ENCODE data around the gene RGS7BP.

RGS7BP gene

DNA sequence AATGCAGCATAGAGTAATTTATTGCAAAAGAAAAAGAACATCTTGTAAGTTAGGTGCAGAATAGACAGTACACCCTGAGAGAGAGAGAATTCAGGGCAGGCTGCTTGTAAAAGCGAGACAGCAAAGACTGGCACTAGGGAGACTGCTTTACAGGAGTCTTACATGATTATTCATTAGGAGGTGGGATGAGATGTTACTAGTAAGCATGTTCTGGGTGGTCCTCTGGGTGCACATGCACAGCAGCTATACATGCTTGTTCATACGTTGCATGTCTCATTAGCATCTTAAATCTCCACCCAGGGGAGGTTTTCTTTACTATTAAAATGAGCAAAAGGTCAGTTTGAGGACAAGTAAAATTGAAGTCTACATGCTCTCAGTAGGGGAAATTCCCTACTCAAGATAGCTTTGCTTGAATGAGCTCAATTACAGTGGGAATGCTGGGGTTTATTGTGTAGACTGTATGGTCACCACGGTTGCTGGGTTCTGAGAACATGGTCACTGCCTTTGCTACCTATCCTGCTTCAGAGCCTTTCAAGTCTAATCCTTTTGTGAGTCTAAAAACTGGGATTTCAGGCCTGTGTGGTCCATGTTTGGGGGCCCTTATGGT lies 60.6 kb downstream of the RGS7BP start:
- no peak for DNase-seq

DNA sequence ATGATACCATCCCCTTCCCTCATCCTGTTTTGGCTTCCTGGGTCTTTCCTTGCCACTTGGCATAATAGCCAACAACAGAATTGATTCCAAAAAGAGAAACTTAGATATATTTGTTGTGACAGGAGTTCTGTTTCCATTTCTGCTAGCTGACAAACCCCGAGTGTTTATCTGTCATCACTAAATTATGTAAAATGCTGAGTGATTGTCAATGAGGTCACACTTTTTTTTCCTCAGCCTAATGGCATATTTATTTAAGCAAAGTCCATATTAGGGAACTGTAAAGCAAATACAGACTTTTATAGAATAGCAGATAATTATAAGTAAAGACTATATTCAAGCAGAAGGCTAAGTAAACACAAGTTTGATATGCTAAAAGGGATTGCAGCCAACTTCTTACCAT lies 64.0 kb downstream of the RGS7BP start:
- DNase-seq: no peak

DNA sequence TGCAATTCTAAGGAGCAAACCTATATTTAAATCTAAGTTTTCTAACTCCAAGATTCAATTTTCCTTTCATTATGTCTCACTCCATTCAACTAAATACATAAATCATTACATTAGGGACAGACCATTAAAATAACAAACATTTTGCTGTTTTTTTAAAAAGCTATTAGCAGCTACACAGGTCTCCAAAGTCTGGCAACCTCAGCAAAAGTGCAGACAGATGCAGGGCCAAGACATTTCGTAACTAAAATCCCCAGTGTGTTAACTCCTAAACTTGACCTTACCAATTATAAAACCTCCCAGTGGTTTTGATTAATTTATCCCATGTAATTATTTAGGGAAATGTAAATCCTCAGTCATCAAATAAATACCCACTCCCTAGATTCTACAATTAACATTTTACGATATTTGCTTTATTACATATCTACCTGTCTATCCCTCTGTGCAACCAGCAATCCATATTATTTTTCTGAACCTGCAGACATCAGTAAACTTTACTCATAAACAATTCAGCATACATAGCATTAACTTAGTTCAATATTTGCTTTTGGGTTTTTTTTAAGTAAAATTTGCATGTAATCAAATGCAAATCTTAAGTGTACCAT lies 64.7 kb downstream of the RGS7BP start:
- DNase-seq: no peak

DNA sequence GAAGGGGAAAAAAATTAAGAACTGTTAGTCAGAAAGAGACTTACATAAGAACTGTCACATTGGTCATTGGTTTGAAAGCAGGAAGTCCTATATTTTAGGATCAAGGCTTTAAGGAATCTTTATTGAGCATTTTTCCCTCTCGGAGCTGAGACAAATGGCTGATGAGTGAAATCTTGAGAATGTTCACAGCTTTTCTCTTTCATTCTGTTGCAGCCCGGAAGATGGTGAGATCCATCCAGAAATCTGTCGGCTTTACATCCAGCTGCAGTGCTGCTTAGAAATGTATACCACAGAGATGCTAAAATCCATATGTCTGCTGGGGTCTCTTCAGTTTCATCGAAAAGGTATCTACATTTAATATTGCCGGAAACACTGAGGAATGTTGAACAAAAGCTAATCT lies 69.7 kb downstream of the RGS7BP start:
- DNase-seq: no peak

DNA sequence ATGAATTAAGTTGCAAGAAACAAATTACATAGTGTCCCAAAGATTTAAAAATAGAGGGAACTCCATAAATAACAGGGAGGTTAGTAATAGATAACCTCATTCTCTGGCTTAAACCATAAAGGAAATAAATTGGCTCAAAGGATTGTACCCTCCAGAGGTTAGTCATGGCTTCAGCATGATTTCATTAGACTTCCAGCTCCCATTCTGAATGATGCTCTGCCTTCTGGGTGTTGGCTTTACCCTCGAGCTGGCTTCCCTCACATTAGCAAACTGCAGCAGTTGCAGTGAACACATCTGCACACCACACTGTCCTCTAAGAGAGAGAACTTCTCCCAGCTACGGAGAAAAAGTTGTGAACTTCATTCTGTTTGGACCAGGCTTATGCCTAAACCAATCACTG lies 70.4 kb downstream of the RGS7BP start:
- DNase-seq: no peak

DNA sequence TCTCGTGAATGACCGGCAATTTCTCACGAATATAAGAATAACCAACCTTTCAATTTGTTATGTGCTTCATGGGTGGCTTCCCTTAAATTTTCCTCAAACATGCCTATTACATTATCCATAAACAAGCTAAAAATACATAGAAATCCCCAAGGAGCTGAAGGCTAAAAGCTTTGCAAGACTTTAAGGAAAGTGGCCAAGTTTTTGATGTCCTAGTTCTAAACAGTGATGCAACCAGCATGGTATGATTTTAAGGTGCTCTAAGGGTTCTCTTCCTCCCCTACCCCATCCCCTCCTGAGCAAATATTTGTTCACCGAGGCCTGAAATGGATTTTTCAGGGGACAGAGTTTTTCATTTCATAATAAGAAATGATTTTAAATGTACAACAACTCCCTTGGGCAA lies 79.8 kb downstream of the RGS7BP start:
- no peak for DNase-seq

DNA sequence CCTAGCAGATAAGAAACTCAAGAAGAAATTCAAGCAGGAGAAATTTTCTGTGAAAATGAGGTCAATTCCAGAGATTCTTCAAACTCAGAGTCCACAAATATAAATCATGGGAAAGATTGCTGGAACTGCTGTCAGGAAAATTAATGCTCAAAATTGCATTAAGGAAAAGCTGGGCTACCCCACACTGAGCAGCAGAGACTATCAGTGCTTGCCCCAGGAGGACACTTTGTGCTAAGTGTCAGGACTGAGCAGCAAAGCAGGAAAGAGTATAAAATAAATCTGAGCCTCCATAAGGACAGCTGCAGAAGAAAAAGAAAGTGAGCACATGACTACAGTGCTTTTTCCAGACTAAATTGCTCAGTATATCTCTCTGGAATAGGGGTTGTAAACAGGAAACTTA lies 81.6 kb downstream of the RGS7BP start:
- no peak for DNase-seq

DNA sequence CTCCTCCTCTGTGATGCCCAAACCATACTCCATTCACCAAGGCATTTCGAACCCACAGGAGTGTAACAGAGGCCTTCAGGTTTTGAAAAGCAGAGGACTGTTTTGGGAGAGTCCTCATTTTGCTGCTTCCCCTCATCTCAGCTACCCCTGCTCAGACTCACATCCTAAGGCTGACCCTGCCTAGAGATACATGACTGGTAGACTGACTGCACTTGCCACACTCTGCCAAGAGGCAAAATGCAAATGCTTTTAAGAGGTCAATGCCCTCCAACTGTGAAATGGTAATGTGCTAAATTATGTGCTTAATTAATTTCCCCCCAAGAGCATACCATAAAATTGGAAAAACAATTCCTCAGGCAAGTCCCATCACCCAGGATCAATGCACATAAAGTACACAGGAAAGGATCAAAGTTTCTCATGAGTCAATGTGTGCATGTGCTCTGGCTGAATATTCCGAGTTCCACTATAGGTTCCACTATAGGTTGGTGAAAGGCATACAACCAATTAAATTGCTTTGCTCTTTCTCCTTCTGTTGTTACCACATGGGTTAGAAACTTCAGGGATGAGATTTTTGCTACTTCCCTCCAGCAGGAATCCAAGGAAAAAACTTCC lies 87.0 kb downstream of the RGS7BP start:
- DNase-seq: no peak

DNA sequence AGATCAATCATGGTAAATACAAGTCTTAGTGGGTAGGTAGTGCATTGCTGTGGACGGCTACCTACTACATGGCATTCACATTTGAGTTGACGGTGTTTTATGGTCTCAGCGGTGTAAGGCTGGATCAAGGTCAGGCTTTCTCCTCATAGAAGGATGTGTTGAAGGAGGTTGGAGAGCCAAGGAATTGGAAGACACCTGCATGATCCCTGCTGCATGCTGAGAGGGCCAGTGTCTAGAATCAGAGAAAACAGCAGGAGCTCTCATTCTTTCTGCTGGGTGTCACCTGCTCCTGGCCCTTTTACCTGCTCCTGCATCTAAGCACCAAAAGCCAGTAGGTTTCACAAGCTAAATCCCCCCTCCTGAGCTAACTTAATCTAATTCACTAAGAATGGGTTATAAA lies 88.2 kb downstream of the RGS7BP start:
- DNase-seq: no peak

DNA sequence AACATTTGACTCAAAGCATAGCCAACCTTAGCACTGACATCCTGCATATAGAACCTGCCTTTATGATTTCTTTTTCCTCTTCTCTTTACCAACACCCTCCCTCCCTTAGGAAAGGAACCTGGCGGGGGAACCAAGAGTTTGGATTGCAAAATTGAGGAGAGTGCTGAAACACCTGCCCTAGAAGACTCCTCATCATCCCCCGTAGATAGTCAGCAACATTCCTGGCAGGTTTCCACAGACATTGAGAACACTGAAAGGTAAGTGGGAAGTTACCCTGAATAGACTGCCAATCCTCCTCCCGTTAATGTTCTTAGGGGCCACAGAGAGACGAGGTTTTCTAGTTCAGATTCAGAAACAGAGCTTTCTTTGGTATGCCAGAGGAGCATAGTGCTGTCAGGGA lies 88.8 kb downstream of the RGS7BP start:
- no peak for DNase-seq

DNA sequence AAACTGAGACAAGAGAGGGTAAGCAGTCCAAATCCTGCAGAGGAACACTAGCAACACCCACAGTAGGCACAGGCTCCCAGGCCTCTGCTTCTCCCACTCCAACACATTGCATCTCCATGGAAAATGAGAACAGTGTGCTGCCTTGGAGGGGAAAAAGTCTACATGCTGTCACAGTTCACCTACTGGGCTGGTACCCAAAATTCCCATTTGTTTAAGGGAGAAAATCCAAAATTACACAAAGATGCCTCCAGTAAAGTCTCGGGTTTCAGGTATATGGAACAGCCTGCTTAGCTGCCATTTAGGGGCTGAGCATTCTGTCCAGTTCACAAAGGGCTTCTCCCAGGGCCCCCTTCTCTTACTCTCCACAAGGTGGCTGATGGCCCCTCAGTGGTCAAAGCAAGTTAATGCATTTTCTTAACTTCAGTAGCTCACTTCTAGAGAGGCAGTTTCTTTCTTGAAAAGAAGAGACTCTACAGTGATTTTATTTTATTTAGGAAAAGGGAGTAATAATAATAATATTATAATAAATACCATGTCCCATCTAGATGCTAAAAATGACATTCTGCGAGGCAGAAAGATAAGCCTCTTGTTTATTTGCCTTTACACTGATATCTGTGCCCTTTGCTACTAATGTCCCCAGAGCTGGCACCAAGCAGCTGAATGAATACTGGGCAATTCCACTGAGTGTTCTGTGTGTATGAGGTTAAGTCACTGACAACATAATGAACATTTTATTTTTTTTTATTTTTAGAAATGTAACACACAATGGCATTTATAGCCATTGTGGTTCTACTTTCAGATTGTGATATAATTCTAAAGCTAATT lies 89.4 kb downstream of the RGS7BP start:
- DNase-seq: peak; percentile 20 to 45

DNA sequence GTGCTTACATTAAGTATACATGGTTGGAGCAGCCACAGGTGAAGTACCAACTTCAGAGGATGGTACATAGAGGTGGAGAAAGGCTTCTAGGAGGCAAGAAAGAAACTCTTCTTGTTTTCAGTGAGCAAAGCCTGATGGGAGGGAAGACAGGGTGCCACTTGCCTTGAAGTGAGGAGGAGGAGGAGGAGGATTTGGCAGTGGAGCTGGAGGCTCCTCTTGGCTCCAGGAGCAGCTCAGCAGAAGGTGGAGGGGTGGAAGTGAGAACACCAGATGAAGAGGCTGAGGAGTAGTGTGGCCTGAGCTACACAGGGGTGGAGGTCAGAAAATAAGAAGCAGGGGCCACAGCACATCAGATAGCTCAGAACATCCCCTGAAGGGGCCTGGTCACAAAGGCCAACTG lies 93.4 kb downstream of the RGS7BP start:
- DNase-seq: no peak

DNA sequence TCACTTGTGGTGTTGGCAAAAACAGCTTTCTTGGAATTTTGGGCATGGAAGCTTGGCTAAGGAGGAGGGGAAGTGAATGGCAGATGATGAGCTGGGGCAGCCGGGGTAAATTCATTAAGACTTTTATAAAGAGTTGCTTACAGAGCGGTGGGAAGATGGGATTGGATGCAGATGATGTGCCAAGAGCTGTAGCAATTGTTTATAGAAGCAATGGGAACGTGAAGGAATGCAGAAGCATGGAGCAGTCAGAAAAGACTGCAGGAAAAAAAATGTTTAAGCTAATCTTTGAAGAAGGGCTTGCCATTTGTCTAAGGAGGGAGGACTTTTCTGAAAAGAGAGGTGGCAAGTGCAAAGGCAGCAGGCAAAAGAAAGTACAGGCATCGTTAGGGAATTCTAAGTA lies 97.9 kb downstream of the RGS7BP start:
- DNase-seq: no peak

DNA sequence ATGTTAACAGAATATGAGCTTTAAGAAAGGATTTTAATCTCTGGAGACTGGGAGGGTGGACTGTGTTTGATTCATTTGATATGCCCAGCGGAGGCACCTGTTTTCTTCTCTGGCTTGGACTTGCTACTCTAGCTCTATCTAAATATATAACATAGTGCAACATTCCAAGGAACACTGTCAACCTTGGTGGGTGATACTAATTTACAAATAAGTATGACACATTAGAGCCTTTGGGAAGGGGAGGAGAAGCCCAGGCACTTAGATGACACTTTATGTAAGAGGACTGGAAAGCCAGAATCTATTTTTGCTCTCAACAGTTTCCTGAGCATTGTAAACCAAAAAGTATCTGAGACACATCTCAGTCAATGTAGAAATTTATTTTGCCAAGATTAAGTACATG lies 101.1 kb downstream of the RGS7BP start:
- DNase-seq: no peak

DNA sequence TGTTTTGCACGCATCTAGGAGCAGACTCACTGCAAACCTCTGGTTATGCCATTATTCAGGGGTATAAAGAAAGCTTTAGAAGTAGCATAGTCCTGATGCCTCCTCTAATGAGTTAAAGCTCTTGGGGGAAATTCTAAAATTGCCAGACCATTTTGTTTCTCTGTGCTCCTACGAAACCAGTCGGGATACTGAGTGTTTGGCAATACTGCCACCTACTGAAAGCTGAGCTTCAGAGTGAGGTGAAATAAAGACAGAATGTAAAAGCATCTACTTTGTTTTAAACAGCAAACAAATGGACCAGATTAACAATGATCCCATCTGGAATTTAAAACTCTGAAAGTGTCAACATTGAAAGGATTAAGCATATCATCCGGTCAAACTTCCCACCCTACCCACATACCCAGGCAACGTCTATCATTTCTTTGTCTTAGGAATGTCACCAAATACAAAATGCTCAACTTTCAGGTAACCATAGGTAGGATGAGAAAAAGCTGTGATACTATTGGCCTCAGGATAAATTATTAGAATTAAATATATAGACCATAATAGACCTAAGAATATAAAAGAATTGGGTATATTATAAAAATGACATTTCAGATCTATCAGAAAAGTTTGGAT lies 106.6 kb downstream of the RGS7BP start:
- peak; percentile 57 to 82 for DNase-seq

DNA sequence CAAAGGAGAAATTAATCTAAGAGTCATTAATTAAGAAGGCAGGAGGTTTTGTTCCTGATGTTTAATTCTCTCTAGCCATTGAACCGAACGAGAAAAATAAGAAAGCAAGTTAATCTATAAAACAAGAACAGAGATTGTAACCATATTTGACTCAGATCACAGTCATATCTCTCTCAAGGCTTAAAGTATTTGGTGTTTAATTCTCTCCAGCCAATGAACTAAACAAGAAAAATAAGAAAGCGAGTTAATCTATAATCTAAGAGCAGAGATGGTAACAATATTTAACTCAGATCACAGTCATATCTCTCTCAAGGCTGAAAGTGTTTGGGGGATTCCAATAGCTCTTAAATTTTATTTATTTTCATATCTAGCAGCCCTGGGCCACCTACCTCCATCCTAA lies 110.1 kb downstream of the RGS7BP start:
- no peak for DNase-seq

DNA sequence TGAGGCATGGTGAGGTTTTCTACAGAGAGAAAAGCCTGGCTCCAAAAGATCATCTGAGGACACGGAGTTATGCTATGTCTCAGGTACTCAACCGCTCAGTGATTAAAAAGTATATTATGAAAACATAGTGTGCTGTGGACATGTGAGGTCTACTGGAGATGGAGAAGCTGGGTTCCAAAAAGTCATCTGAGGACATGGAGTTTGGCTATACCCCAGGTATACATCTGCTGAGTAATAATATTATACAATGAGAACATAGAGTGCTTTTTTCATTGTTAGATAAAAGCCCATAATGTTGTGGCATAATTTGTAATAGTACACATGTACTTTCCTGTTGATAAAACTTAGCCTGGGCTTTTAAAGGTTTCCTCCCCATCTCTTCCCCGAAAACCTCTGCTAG lies 113.8 kb downstream of the RGS7BP start:
- DNase-seq: no peak

DNA sequence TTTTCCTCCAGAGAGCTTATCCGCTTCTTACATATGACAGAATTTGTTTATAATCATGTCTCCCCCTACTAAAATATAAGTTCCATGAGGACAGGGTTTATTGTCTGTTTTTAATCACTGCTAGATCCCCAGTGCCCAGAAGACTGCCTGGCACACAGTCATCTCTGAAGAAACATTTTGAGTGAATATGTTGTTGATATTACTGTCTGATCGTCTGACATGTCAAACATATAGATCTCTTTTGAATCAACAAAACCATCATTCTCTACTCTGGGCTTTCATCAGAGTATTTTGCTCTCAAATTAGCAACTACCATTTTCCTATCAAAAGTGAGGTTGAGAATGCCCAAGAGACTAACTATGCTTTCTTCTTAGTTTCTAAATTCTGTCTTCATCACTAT lies 117.2 kb downstream of the RGS7BP start:
- DNase-seq: no peak

DNA sequence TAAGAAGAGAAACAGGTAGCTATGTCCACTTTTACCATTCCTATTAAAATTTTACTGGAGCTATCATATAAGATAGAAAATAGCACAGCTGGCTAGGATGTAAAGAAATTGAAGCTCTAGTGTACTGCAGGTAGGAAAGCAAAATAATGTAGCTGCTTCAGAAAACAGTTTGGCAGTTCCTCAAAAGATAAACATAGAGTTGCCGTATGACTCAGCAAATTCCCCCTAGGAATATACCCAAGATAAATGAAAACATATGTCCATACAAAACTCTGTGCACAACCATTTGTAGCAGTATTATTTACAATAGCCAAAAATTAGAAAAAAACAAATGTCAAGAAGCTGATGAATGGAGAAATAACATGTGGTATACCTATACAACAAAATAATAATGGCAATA lies 119.9 kb downstream of the RGS7BP start:
- DNase-seq: no peak

DNA sequence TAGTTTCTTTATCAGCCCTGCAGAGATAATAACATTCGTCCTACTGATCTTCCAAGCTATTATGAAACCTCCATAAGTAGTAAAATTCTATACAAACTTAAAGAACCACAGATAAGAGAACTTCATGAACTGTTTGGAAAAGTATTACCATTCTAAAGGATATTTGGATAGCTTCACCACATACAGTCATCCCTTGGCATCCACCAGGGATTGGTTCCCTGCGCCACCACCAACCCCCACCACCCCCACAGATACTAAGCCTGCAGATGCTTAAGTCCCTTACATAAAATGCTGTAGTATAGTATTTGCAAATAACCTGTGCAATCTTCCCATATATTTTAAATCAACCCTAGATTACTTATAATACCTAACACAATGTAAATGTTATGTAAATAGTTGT lies 123.1 kb downstream of the RGS7BP start:
- DNase-seq: no peak

DNA sequence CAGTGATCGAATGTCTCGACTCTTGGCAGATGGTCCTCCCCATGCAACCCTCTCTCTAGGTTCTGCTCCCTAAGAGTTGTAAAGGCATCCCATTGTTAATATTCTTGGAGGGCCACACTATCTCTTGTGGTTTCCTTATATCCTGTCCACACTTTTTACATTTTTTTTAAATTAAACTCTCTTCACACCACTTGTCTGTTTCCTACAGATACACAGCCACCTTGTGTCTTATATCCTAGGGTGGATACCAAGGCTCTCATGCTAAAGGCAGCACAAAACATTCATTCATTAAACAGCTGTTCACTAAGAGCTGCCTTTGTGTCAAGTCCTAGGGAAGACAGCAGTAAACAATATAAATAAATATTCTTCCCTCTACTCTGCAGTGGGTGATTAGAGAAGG lies 124.0 kb downstream of the RGS7BP start:
- no peak for DNase-seq

DNA sequence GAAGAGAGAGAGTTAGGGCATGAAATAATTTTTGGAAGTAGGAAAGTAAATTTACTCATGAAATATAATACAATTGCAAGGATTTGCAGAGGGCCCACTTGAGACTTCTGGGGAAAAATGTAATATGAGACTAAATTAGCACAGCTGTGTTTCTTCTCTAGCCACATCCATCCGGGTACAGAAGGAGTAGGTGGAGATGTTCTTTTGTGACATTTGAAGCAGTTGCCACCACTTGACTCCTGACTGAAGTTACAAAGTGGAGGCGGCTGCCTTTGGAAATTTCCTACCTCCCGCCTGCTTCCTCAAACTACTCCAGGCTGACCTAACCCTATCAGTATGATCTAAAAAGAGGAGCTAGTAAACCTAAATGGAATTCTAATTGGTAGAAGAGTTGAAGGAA lies 126.4 kb downstream of the RGS7BP start:
- peak; percentile 71 to 92 for DNase-seq

DNA sequence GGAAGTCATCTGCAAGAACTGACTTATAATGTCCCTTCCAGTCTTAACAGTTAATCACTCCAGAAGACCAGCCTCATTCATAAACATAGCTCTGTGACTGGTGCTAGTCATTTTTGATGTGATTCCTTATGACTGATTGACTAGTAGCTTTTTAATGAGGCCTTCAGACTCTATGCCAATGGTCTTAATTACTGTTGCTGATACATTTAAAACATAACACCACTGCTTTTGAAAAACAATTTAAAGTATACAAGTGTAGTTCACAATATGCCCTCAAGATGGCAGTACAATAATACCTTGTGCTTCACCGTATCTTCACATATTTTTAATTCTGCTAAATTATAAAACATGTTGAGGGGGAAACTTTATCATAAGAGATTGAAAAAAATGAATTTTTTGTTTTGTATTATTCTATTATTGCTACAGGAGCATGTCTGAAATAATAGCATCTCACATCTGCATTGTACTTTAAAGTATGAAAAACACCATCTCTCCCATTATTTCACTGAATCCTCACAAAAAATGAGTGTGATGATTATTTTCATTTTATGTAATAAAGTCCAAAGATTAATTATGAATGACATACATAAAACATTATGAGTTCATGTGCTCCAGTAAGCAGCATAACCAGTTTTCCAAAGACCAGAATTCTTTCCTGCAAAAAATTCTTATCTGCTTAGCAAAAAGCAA lies 129.3 kb downstream of the RGS7BP start:
- peak in 1 of 2 experiments; percentile 3 for DNase-seq

Measured in NCI-H524 (cell line).